K562 (cell line): ENCODE results near the gene HIVEP3. TPM values are rescaled to one million over a fixed set of nuclear protein-coding genes. Genes with fewer than 3 reads are reported as not detected.
A peak's percentile ranks its signal among the peaks of the same experiment; 100 is the strongest.

Source experiments
- ATAC-seq: fragments of 200-7000 bp; cut with Tn5 transposase; 3 replicates; pipeline ENCODE4 v1.9.1; 2020; ENCODE audit warnings: moderate library complexity
- BruUV-seq: library from RNA; stranded (reverse); fragments of 400-500 nt; replicated peaks from 2 replicates; lab custom pipeline; 2021; lab: Mats Ljungman, UMichigan
- CTCF ChIA-PET: fragments of 300-600 bp; formaldehyde crosslinking; extraction: SDS; loops from one replicate; lab custom pipeline; 2021; ENCODE audit warnings: low intra/inter-chr PET ratio; lab: Yijun Ruan, JAX
- POLR2A ChIA-PET: fragments of 300-600, 350-650 bp; sonication (Branson Sonifier 250); formaldehyde crosslinking; extraction: SDS; loops from one replicate; lab custom pipeline; 2021; ENCODE audit warnings: antibody characterized with exemption, inconsistent platforms; lab: Yijun Ruan, JAX
- DNase-seq, 4 experiments: peaks; one replicate each; pipeline versions ENCODE4 v3.0.0 to v3.0.0-alpha.2; 2011 to 2018; ENCODE audit warnings: low spot score in 3 of 4, mixed read lengths in 3 of 4; ENCODE audit errors: extremely low read depth in 1 of 4
- FAIRE-seq: peaks from 2 replicates; lab custom pipeline; 2011; peaks lifted over from hg19 to GRCh38; lab: Jason Lieb, UNC
- H2AFZ ChIP-seq: 2 replicates; pipeline ENCODE4 v1.6.0; 2011; ENCODE audit warnings: low read depth, low read length, control low read depth, inconsistent platforms
- H3K27ac ChIP-seq: fragments of 200-600 bp; 3 replicates; pipeline ENCODE4 v1.8.0; 2011; ENCODE audit warnings: low read depth, mild to moderate bottlenecking, control low read depth, inconsistent platforms, low read length, moderate library complexity, mixed read lengths; ENCODE audit errors: extremely low read depth
- H3K27me3 ChIP-seq, 2 experiments: fragments of 300-600 bp in 1 of 2; 2 replicates in 1 of 2; 3 replicates in 1 of 2; pipeline versions ENCODE4 v1.6.0 to v1.8.0; 2011; ENCODE audit warnings: inconsistent platforms in 2 of 2, low read length in 2 of 2, mild to moderate bottlenecking in 1 of 2, mixed read lengths in 1 of 2, moderate library complexity in 1 of 2; ENCODE audit not compliant: control insufficient read depth in 2 of 2, insufficient read depth in 2 of 2
- H3K36me3 ChIP-seq: fragments of 300-600 bp; 3 replicates; pipeline ENCODE4 v1.8.0; 2011; ENCODE audit warnings: mild to moderate bottlenecking, low read length, inconsistent platforms; ENCODE audit not compliant: control insufficient read depth, insufficient read depth
- H3K4me1 ChIP-seq, 2 experiments: fragments of 200-600 bp in 1 of 2; replicated peaks in 1 of 2; 2 replicates in 1 of 2; 3 replicates in 1 of 2; pipeline versions ENCODE4 v1.5.1 to v1.8.0; 2011; ENCODE audit warnings: inconsistent platforms in 2 of 2, low read length in 2 of 2, mild to moderate bottlenecking in 1 of 2, mixed read lengths in 1 of 2, moderate library complexity in 1 of 2; ENCODE audit not compliant: control insufficient read depth in 2 of 2, insufficient read depth in 2 of 2
- H3K4me2 ChIP-seq: 2 replicates; pipeline ENCODE4 v1.6.1; 2011; ENCODE audit warnings: low read length, control low read depth, inconsistent platforms, mixed read lengths; ENCODE audit not compliant: insufficient read depth
- H3K4me3 ChIP-seq: fragments of 200-600 bp; sonication (generic), shearing (Covaris generic); 2 replicates; pipeline ENCODE4 v1.5.1; 2016; ENCODE audit warnings: control low read depth, inconsistent platforms
- H3K79me2 ChIP-seq: fragments of 200-600 bp; 3 replicates; pipeline ENCODE4 v1.8.0; 2011; ENCODE audit warnings: low read length, inconsistent platforms; ENCODE audit not compliant: control insufficient read depth, insufficient read depth
- H3K9ac ChIP-seq, 2 experiments: 2 replicates each; pipeline versions ENCODE4 v1.6.0 to v1.6.1; 2011; ENCODE audit warnings: low read depth in 2 of 2, low read length in 2 of 2, control low read depth in 1 of 2, inconsistent platforms in 1 of 2, mild to moderate bottlenecking in 1 of 2, mixed read lengths in 1 of 2; ENCODE audit not compliant: insufficient read depth in 1 of 2
- H3K9me1 ChIP-seq: one replicate; pipeline ENCODE4 v1.6.0; 2011; ENCODE audit warnings: inconsistent platforms, mild to moderate bottlenecking, low read length, moderate library complexity; ENCODE audit not compliant: control insufficient read depth, insufficient read depth
- H3K9me3 ChIP-seq: replicated peaks from 2 replicates; pipeline ENCODE4 v1.5.1; 2011; ENCODE audit warnings: low read depth, low read length, inconsistent platforms; ENCODE audit not compliant: control insufficient read depth, insufficient read depth
- H4K20me1 ChIP-seq: replicated peaks from 2 replicates; pipeline ENCODE4 v1.6.1; 2011; ENCODE audit warnings: low read length, inconsistent platforms, mixed read lengths; ENCODE audit not compliant: control insufficient read depth, insufficient read depth
- PKNOX1 ChIP-seq: fragments of 450-650 bp; IDR thresholded peaks from 2 replicates; pipeline ENCODE4 v1.6.1; 2016
- RCOR1 ChIP-seq, 2 experiments: IDR thresholded peaks; 2 replicates each; pipeline ENCODE4 v1.6.1; 2012; ENCODE audit warnings: low read depth in 2 of 2, low read length in 2 of 2, borderline replicate concordance in 1 of 2, improper control_type of control experiment in 1 of 2
- WGBS: fragments of 100-300 bp; shearing (Covaris generic); methylation state at CpG from one replicate; pipeline ENCODE4 v1.1.6; 2016; ENCODE audit warnings: low coverage, mixed read lengths; ENCODE audit not compliant: insufficient coverage; ENCODE audit errors: missing lambda C conversion rate; 5-methylcytosine and 5-hydroxymethylcytosine counted together
- in situ Hi-C: fragments of 300-500 bp; cut with MboI; formaldehyde crosslinking; loops from 4 replicates; pipeline ENCODE4 v1.15.0; 2018; ENCODE audit warnings: inconsistent platforms, mixed read lengths
- intact Hi-C: fragments of 100-400 bp; cut with micrococcal nuclease; formaldehyde crosslinking; loops from 2 replicates; pipeline ENCODE4 v1.14.2; 2022
- polyA plus RNA-seq, 8 experiments: library from polyadenylated mRNA; depleted of rRNA in 4 of 8; stranded (reverse) in 5 of 8; unstranded in 3 of 8; fragments of >200 nt; fragmentation: Nextera tagmentation in 2 of 8; fragmentation: Illumina TruSeq in 1 of 8; extraction: Ambion mirVana in 2 of 8; extraction: Trizol in 1 of 8; gene quantifications; 2 replicates each; pipeline versions ENCODE4 v1.2.1 to v1.2.3, GENCODE V29; 2011 to 2014; ENCODE audit warnings: inconsistent platforms in 1 of 8, missing spikeins in 1 of 8
- total RNA-seq, 7 experiments: library from RNA; depleted of rRNA in 6 of 7; stranded (reverse); fragments of >200 nt in 6 of 7; fragmentation: Illumina TruSeq in 2 of 7; extraction: Trizol in 2 of 7; gene quantifications; 2 replicates each; pipeline versions ENCODE4 v1.2.1 to v1.2.3, GENCODE V29; 2011 to 2021; ENCODE audit warnings: low replicate concordance in 1 of 7

Gene HIVEP3
- total and polyA plus RNA-seq, 9 of the 15 experiments (the other 6 are each of a cell fraction or from before 2014, with no cell fraction given): 0.09 to 0.58 (median 0.34) TPM; not detected in 1

GRCh38 chr1:41876576-41877445, 41.9 kb downstream of the HIVEP3 start:
- H4K20me1 ChIP-seq: no peaks in the 10 kb centered on the region
- no peaks in the 10 kb centered on the region for H3K79me2 ChIP-seq
- H2AFZ ChIP-seq: no peak overlapping the region
- no peaks in the 10 kb centered on the region for H3K36me3 ChIP-seq
- no peak for ATAC-seq
- CTCF ChIA-PET: no interaction called here
- in situ Hi-C loops (no loop called here), intact Hi-C loops (no loop called here)
- H3K4me2 ChIP-seq: no peak overlapping the region
- no peak for DNase-seq
- H3K27ac ChIP-seq: no peak overlapping the region
- TF ChIP-seq PKNOX1 (peak; percentile 66), RCOR1 (IDR thresholded peaks at IDR 0.05; ENCODE audit: borderline replicate concordance in 1 of 2, low read depth in 2 of 2, low read length in 2 of 2) (no peak)
- TF ChIP-seq, all 486 proteins: peak for 1
- FAIRE-seq: no peak
- WGBS: 6% methylated on average over 3 of the region's 3 CpGs
- Histone ChIP-seq H3K4me3 (no peak overlapping the region), H3K4me1 (peaks cover 0 to 18% of the 10 kb centered on the region in 2 experiments; a peak in 4 of 5 replicates), H3K9me3 (no peaks in the 10 kb centered on the region), H3K27me3 (peaks cover 10 to 26% of the 10 kb centered on the region in 2 experiments; a peak in 3 of 5 replicates), H3K9me1 (no peaks in the 10 kb centered on the region), H3K9ac (no peak overlapping the region)
- POLR2A ChIA-PET: no interaction called here
- no TSS peak for BruUV-seq
